GM10266 (cell line): ENCODE data around the gene HYCC2.
"Not testable (repeated sequence)": the region's sequence is repeated elsewhere in the genome, so short reads cannot be mapped to it uniquely, and the experiment has no call there.

Experiments
- DNase-seq: peaks from one replicate; pipeline ENCODE4 v3.0.0; 2012; ENCODE audit errors: extremely low spot score
- CTCF ChIP-seq: IDR thresholded peaks from 2 replicates; pipeline ENCODE4 v1.5.1; 2012; ENCODE audit warnings: mild to moderate bottlenecking, low read depth; ENCODE audit not compliant: control insufficient read depth, insufficient read depth; ENCODE audit errors: missing control alignments

HYCC2 gene

GRCh38 chr2:201071479-201072200 is at the start of gene HYCC2, which contains the start of gene NDUFB3:
HYCC2 (minus strand) TSS chr2:201071671; CDS start chr2:201024009, 47,662 bp downstream.
NDUFB3 (plus strand) TSS chr2:201072001; CDS start chr2:201078883, 6,882 bp downstream.
- DNase-seq, result peak; percentile 94
- TF ChIP-seq CTCF, result peak; percentile 26

GRCh38 chr2:201118961-201119854 is 47.7 kb upstream of the HYCC2 start:
- no peak for DNase-seq
- TF ChIP-seq CTCF, result no peak

GRCh38 chr2:201118121-201118960 is 46.9 kb upstream of the HYCC2 start:
- TF ChIP-seq CTCF, result peak; percentile 48
- DNase-seq, result peak; percentile 71

GRCh38 chr2:201117735-201118094 is 46.2 kb upstream of the HYCC2 start:
- DNase-seq, result not testable (repeated sequence)

GRCh38 chr2:201116959-201117734 is 45.7 kb upstream of the HYCC2 start:
- DNase-seq, result peak; percentile 66
- peak; percentile 35 for TF ChIP-seq CTCF

GRCh38 chr2:201116115-201116958 is 44.9 kb upstream of the HYCC2 start, which contains the start of gene CFLAR:
CFLAR (plus strand) TSS chr2:201116164; CDS start chr2:201129866, 13,702 bp downstream.
- peak; percentile 81 for DNase-seq
- TF ChIP-seq CTCF, result no peak
